IMR-90 (cell line): ENCODE data around the gene SUB1. TPM values are rescaled to one million over a fixed set of nuclear protein-coding genes. Genes with fewer than 3 reads are reported as not detected.

ENCODE experiments used
- ATAC-seq: fragments of 200-7000 bp; cut with Tn5 transposase; 2 replicates; pipeline ENCODE4 v1.9.1; 2020; ENCODE audit warnings: low read depth, mild to moderate bottlenecking, moderate library complexity
- BruUV-seq: library from RNA; stranded (reverse); fragments of 400-500 nt; replicated peaks from 2 replicates; lab custom pipeline; 2021; lab: Mats Ljungman, UMichigan
- CTCF ChIA-PET: fragments of 300-600 bp; formaldehyde crosslinking; extraction: SDS; loops from one replicate; lab custom pipeline; 2021; ENCODE audit warnings: antibody characterized with exemption; lab: Yijun Ruan, JAX
- POLR2A ChIA-PET: fragments of 300-600 bp; sonication (Branson Sonifier 250); formaldehyde crosslinking; loops from one replicate; lab custom pipeline; 2022; ENCODE audit warnings: antibody characterized with exemption; ENCODE audit not compliant: unreplicated experiment; lab: Charles Lee
- DNase-seq: peaks from one replicate; pipeline ENCODE4 v3.0.0; 2013
- H2AFZ ChIP-seq: replicated peaks from 2 replicates; pipeline ENCODE3; 2013; ENCODE audit warnings: low read length, mild to moderate bottlenecking; ENCODE audit not compliant: poor library complexity
- H2AK5ac ChIP-seq: 2 replicates; pipeline ENCODE4 v1.6.1; 2013; ENCODE audit warnings: low read depth, low read length, inconsistent platforms
- H2AK9ac ChIP-seq: replicated peaks from 2 replicates; pipeline ENCODE3; 2013; ENCODE audit warnings: mild to moderate bottlenecking, low read depth, low read length, moderate library complexity; ENCODE audit not compliant: poor library complexity
- H2BK120ac ChIP-seq: 2 replicates; pipeline ENCODE4 v1.6.1; 2013; ENCODE audit warnings: low read depth, low read length, inconsistent platforms
- H2BK15ac ChIP-seq: 3 replicates; pipeline ENCODE4 v1.6.1; 2013; ENCODE audit warnings: low read depth, low read length, inconsistent platforms
- H2BK20ac ChIP-seq: 2 replicates; pipeline ENCODE4 v1.6.1; 2013; ENCODE audit warnings: low read depth, mild to moderate bottlenecking, inconsistent platforms, low read length, moderate library complexity
- H2BK5ac ChIP-seq: 2 replicates; pipeline ENCODE4 v1.6.1; 2013; ENCODE audit warnings: mild to moderate bottlenecking, low read depth, low read length, inconsistent platforms; ENCODE audit not compliant: poor library complexity, severe bottlenecking
- H3K14ac ChIP-seq: replicated peaks from 2 replicates; pipeline ENCODE4 v1.6.1; 2013; ENCODE audit warnings: low read depth, low read length, inconsistent platforms
- H3K18ac ChIP-seq: 2 replicates; pipeline ENCODE4 v1.6.1; 2013; ENCODE audit warnings: low read depth, low read length, control low read depth
- H3K23ac ChIP-seq: 2 replicates; pipeline ENCODE4 v1.6.1; 2013; ENCODE audit warnings: low read depth, low read length, inconsistent platforms
- H3K27ac ChIP-seq: 2 replicates; pipeline ENCODE4 v1.5.1; 2013; ENCODE audit warnings: mild to moderate bottlenecking, control low read depth, low read length; ENCODE audit not compliant: insufficient read depth
- H3K27me3 ChIP-seq: 2 replicates; pipeline ENCODE4 v1.6.1; 2013; ENCODE audit warnings: low read length; ENCODE audit not compliant: control insufficient read depth, insufficient read depth
- H3K36me3 ChIP-seq: 2 replicates; pipeline ENCODE4 v1.6.1; 2013; ENCODE audit warnings: low read length, mixed read lengths; ENCODE audit not compliant: control insufficient read depth, insufficient read depth
- H3K4ac ChIP-seq: 2 replicates; pipeline ENCODE4 v1.6.1; 2013; ENCODE audit warnings: low read depth, low read length, inconsistent platforms
- H3K4me1 ChIP-seq: 2 replicates; pipeline ENCODE4 v1.6.1; 2013; ENCODE audit warnings: low read length, mixed read lengths; ENCODE audit not compliant: control insufficient read depth, insufficient read depth
- H3K4me2 ChIP-seq: 2 replicates; pipeline ENCODE4 v1.6.1; 2013; ENCODE audit warnings: low read depth, mild to moderate bottlenecking, control low read depth, low read length, moderate library complexity
- H3K4me3 ChIP-seq: 2 replicates; pipeline ENCODE4 v1.5.1; 2013; ENCODE audit warnings: low read depth, mild to moderate bottlenecking, control low read depth, low read length, moderate library complexity; ENCODE audit not compliant: insufficient read depth
- H3K56ac ChIP-seq: 2 replicates; pipeline ENCODE4 v1.6.1; 2013; ENCODE audit warnings: low read length, inconsistent platforms; ENCODE audit not compliant: insufficient read depth; ENCODE audit errors: extremely low read depth
- H3K79me1 ChIP-seq, 2 experiments: 2 replicates each; pipeline ENCODE4 v1.6.1; 2013; ENCODE audit warnings: low read length in 2 of 2, inconsistent platforms in 1 of 2, low read depth in 1 of 2
- H3K9ac ChIP-seq: 2 replicates; pipeline ENCODE4 v1.6.1; 2013; ENCODE audit warnings: low read depth, low read length, control low read depth
- H3K9me1 ChIP-seq: 2 replicates; pipeline ENCODE4 v1.6.1; 2013; ENCODE audit warnings: low read length, inconsistent platforms; ENCODE audit not compliant: insufficient read depth
- H3K9me3 ChIP-seq: 2 replicates; pipeline ENCODE4 v1.6.1; 2013; ENCODE audit warnings: low read length; ENCODE audit not compliant: control insufficient read depth, insufficient read depth
- H4K20me1 ChIP-seq: 2 replicates; pipeline ENCODE4 v1.6.1; 2013; ENCODE audit warnings: low read length, inconsistent platforms; ENCODE audit not compliant: insufficient read depth
- H4K5ac ChIP-seq: 2 replicates; pipeline ENCODE4 v1.6.1; 2013; ENCODE audit warnings: mild to moderate bottlenecking, low read depth, low read length, control low read depth
- H4K8ac ChIP-seq, 2 experiments: 2 replicates each; pipeline ENCODE4 v1.6.1; 2013; ENCODE audit warnings: low read depth in 2 of 2, low read length in 2 of 2, control low read depth in 1 of 2, inconsistent platforms in 1 of 2
- H4K91ac ChIP-seq: 2 replicates; pipeline ENCODE4 v1.6.1; 2013; ENCODE audit warnings: low read depth, low read length, inconsistent platforms; ENCODE audit not compliant: insufficient read depth
- CHD1 ChIP-seq: IDR thresholded peaks from 2 replicates; pipeline ENCODE4 v1.6.1; 2012; ENCODE audit warnings: low read depth, low read length, improper control_type of control experiment
- CTCF ChIP-seq: conservative IDR thresholded peaks from 2 replicates; pipeline ENCODE4 v1.5.1; 2012; ENCODE audit warnings: mild to moderate bottlenecking, low read depth, low read length, improper control_type of control experiment
- MAZ ChIP-seq: IDR thresholded peaks from 2 replicates; pipeline ENCODE4 v1.6.1; 2012; ENCODE audit warnings: low read depth, mild to moderate bottlenecking, low read length, improper control_type of control experiment, moderate library complexity, borderline replicate concordance
- NFE2L2 ChIP-seq: fragments of 150-350 bp; IDR thresholded peaks from 2 replicates; pipeline ENCODE4 v1.6.1; 2016; ENCODE audit warnings: low read depth, mild to moderate bottlenecking, low read length
- POLR2A ChIP-seq: IDR thresholded peaks from 2 replicates; pipeline ENCODE4 v1.6.1; 2012; ENCODE audit warnings: mild to moderate bottlenecking, low read depth, low read length
- RAD21 ChIP-seq: IDR thresholded peaks from 2 replicates; pipeline ENCODE4 v1.6.1; 2012; ENCODE audit warnings: low read length, improper control_type of control experiment
- RCOR1 ChIP-seq: IDR thresholded peaks from 2 replicates; pipeline ENCODE4 v1.6.1; 2012; ENCODE audit warnings: mild to moderate bottlenecking, low read length, improper control_type of control experiment; ENCODE audit not compliant: insufficient replicate concordance
- SMC3 ChIP-seq: fragments of 150-350 bp; IDR thresholded peaks from 2 replicates; pipeline ENCODE4 v1.6.1; 2016; ENCODE audit warnings: low read depth, mild to moderate bottlenecking, antibody characterized with exemption, low read length, moderate library complexity
- WGBS, 2 experiments: methylation state at CpG; one replicate each; pipeline versions ENCODE4 v1.1.5 to v1.1.7; 2013; ENCODE audit warnings: missing lambda C conversion rate in 2 of 2; ENCODE audit not compliant: insufficient read length in 1 of 2; ENCODE audit errors: extremely low coverage in 2 of 2; 5-methylcytosine and 5-hydroxymethylcytosine counted together
- dilution Hi-C: fragments of 300-500 bp; cut with HindIII; formaldehyde crosslinking; loops from one replicate; pipeline ENCODE4 v1.14.3; 2018; ENCODE audit warnings: low sequenced_read_pairs; ENCODE audit not compliant: unreplicated experiment
- in situ Hi-C: fragments of 300-500 bp; cut with MboI; formaldehyde crosslinking; loops from 3 replicates; pipeline ENCODE4 v1.14.3; 2019; ENCODE audit warnings: low sequenced_read_pairs, inconsistent platforms, mixed read lengths
- intact Hi-C: fragments of 100-400 bp; cut with micrococcal nuclease; formaldehyde crosslinking; loops from 2 replicates; pipeline ENCODE4 v1.10.0; 2022
- polyA plus RNA-seq, 3 experiments: library from polyadenylated mRNA; depleted of rRNA; stranded (reverse); fragments of >200 nt; gene quantifications; 2 replicates each; pipeline ENCODE4 v1.2.3, GENCODE V29; 2012; ENCODE audit warnings: low replicate concordance in 1 of 3
- total RNA-seq: library from RNA; depleted of rRNA; stranded (reverse); fragments of >200 nt; gene quantifications from 2 replicates; pipeline ENCODE4 v1.2.3, GENCODE V29; 2012
- TF ChIP-seq, protein P1 (sequence below): fragments of 150-350 bp; IDR thresholded peaks from 2 replicates; pipeline ENCODE4 v1.6.1; 2017; ENCODE audit warnings: mild to moderate bottlenecking, antibody characterized with exemption, low read length, low read depth
- TF ChIP-seq, protein P2 (sequence below): fragments of 150-350 bp; IDR thresholded peaks from 2 replicates; pipeline ENCODE4 v1.6.1; 2016; ENCODE audit warnings: low read depth, mild to moderate bottlenecking, low read length, moderate library complexity, borderline replicate concordance

Gene SUB1
- total and polyA plus RNA-seq, 2 of the 4 experiments (the other 2 are of a cell fraction): 19.5 to 155 TPM

DNA sequence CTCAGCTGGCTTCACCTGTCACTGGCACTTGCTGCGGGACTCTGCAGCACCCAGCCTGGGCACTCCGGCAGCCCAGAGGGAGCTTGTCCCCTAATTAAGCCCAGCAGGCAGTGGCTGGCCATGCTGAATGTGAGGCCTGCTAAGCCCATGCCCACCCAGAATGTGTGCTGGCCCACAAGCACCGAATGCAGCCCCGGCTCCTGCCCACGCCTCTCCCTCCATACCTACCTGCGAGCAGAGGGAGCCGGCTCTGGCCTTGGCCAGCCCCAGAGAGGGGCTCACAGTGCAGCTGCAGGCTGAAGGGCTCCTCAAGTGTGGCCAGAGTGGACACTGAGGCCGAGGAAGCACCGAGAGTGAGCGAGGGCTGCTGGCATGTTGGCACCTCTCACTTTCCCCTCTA is 32.4 kb upstream of the SUB1 start:
- 80% methylated on average over 1 of the region's 10 CpGs; no CpG with 5 or more reads in 1 of the 2 experiments for WGBS, 2 experiments
- no peak overlapping the region for H4K8ac ChIP-seq
- intact Hi-C loops: loop anchor here (5.0 kb wide), 1 partner anchor 726 kb away; no protein-coding TSS in a partner anchor
- no peak overlapping the region for H3K4me2 ChIP-seq
- no peak overlapping the region for H4K91ac ChIP-seq
- no peak overlapping the region for H2AK9ac ChIP-seq
- CTCF ChIA-PET: no interaction called here
- no peak overlapping the region for H3K4me3 ChIP-seq
- no peak overlapping the region for H3K23ac ChIP-seq
- DNase-seq: no peak
- no peaks in the 10 kb centered on the region for H3K79me1 ChIP-seq
- H4K5ac ChIP-seq: no peak overlapping the region
- no peak overlapping the region for H3K56ac ChIP-seq
- TF ChIP-seq MAZ (no peak), POLR2A (no peak), CTCF (no peak), SMC3 (no peak), CHD1 (no peak), RAD21 (no peak), RCOR1 (no peak), NFE2L2 (no peak)
- TF ChIP-seq, protein P1, sequence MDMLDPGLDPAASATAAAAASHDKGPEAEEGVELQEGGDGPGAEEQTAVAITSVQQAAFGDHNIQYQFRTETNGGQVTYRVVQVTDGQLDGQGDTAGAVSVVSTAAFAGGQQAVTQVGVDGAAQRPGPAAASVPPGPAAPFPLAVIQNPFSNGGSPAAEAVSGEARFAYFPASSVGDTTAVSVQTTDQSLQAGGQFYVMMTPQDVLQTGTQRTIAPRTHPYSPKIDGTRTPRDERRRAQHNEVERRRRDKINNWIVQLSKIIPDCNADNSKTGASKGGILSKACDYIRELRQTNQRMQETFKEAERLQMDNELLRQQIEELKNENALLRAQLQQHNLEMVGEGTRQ: no peak
- TF ChIP-seq, protein P2, sequence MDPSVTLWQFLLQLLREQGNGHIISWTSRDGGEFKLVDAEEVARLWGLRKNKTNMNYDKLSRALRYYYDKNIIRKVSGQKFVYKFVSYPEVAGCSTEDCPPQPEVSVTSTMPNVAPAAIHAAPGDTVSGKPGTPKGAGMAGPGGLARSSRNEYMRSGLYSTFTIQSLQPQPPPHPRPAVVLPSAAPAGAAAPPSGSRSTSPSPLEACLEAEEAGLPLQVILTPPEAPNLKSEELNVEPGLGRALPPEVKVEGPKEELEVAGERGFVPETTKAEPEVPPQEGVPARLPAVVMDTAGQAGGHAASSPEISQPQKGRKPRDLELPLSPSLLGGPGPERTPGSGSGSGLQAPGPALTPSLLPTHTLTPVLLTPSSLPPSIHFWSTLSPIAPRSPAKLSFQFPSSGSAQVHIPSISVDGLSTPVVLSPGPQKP: no peak
- in situ Hi-C loops: no loop called here
- no peak overlapping the region for H2BK120ac ChIP-seq
- H3K4ac ChIP-seq: no peak overlapping the region
- no peak overlapping the region for H3K9ac ChIP-seq
- H3K4me1 ChIP-seq: no peaks in the 10 kb centered on the region
- POLR2A ChIA-PET: no interaction called here
- no TSS peak for BruUV-seq
- no peak overlapping the region for H3K18ac ChIP-seq
- H3K27ac ChIP-seq: no peak overlapping the region
- H3K14ac ChIP-seq: no peak overlapping the region
- ATAC-seq: no peak
- dilution Hi-C loops: no loop called here
- H2AFZ ChIP-seq: no peak overlapping the region
- H4K20me1 ChIP-seq: no peaks in the 10 kb centered on the region
- no peak overlapping the region for H2BK15ac ChIP-seq
- no peaks in the 10 kb centered on the region for H3K9me1 ChIP-seq
- no peaks in the 10 kb centered on the region for H3K9me3 ChIP-seq
- H2BK5ac ChIP-seq: no peak overlapping the region
- no peaks in the 10 kb centered on the region for H3K27me3 ChIP-seq
- no peak overlapping the region for H2AK5ac ChIP-seq
- H3K36me3 ChIP-seq: no peaks in the 10 kb centered on the region
- no peak overlapping the region for H2BK20ac ChIP-seq
